ENCODE measurements around the gene SPTBN1.

The SPTBN1 gene

GRCh38 chr2:54610700-54611099 lies 154.6 kb downstream of the SPTBN1 start:
- DNase-seq (ENCODE audit: low read depth) = no peak

GRCh38 chr2:54611830-54612545 lies 155.9 kb downstream of the SPTBN1 start:
- DNase-seq (ENCODE audit: low read depth) = no peak

- DNase-seq (ENCODE audit: low read depth) = no peak
Observed at GRCh38 chr2:54613386-54613785, 157.3 kb downstream of the SPTBN1 start.

GRCh38 chr2:54613794-54614257 lies 157.7 kb downstream of the SPTBN1 start:
- no peak for DNase-seq (ENCODE audit: low read depth)

- DNase-seq (ENCODE audit: low read depth) = no peak
Observed at GRCh38 chr2:54614819-54615218, 158.7 kb downstream of the SPTBN1 start.

- no peak for DNase-seq (ENCODE audit: low read depth)
Observed at GRCh38 chr2:54615832-54616534, 159.9 kb downstream of the SPTBN1 start.

- no peak for DNase-seq (ENCODE audit: low read depth)
Observed at GRCh38 chr2:54617409-54617808, 161.3 kb downstream of the SPTBN1 start.

- no peak for DNase-seq (ENCODE audit: low read depth)
Observed at GRCh38 chr2:54618646-54619565, 162.8 kb downstream of the SPTBN1 start.

- no peak for DNase-seq (ENCODE audit: low read depth)
Observed at GRCh38 chr2:54619660-54620231, 163.6 kb downstream of the SPTBN1 start.

GRCh38 chr2:54620948-54621347 lies 164.8 kb downstream of the SPTBN1 start:
- no peak for DNase-seq (ENCODE audit: low read depth)

GRCh38 chr2:54624591-54625071 lies 168.5 kb downstream of the SPTBN1 start:
- no peak for DNase-seq (ENCODE audit: low read depth)

GRCh38 chr2:54626131-54626530 lies 170.0 kb downstream of the SPTBN1 start:
- DNase-seq (ENCODE audit: low read depth) = no peak

- no peak for DNase-seq (ENCODE audit: low read depth)
Observed at GRCh38 chr2:54626884-54627283, 170.8 kb downstream of the SPTBN1 start.

- DNase-seq (ENCODE audit: low read depth) = no peak
Observed at GRCh38 chr2:54627973-54628372, 171.8 kb downstream of the SPTBN1 start.

- DNase-seq (ENCODE audit: low read depth) = no peak
Observed at GRCh38 chr2:54628418-54628817, 172.3 kb downstream of the SPTBN1 start.

- DNase-seq (ENCODE audit: low read depth) = no peak
Observed at GRCh38 chr2:54628957-54629356, 172.8 kb downstream of the SPTBN1 start.

- DNase-seq (ENCODE audit: low read depth) = no peak
Observed at GRCh38 chr2:54629390-54629789, 173.3 kb downstream of the SPTBN1 start.

GRCh38 chr2:54629914-54630857 lies 174.1 kb downstream of the SPTBN1 start:
- no peak for DNase-seq (ENCODE audit: low read depth)

- DNase-seq (ENCODE audit: low read depth) = no peak
Observed at GRCh38 chr2:54630858-54631497, 174.9 kb downstream of the SPTBN1 start.

GRCh38 chr2:54631755-54632154 lies 175.6 kb downstream of the SPTBN1 start:
- no peak for DNase-seq (ENCODE audit: low read depth)
